ENCODE measurements around the gene AGMO. TPM values are rescaled to one million over a fixed set of nuclear protein-coding genes. Genes with fewer than 3 reads are reported as not detected.

Gene AGMO
- total RNA-seq, 1 experiment from 2014 or later, result not detected

GRCh38 chr7:15567036-15567435, 5.2 kb upstream of the AGMO start:
- Histone ChIP-seq H3K4me1 (ENCODE audit: control insufficient read depth, insufficient read depth, low read length) (no peaks in the 10 kb centered on the region), H3K4me3 (ENCODE audit: low read depth in 2 of 2, low read length in 2 of 2) (no peak overlapping the region), H3K27me3 (ENCODE audit: control insufficient read depth, insufficient read depth, low read length) (no peaks in the 10 kb centered on the region), H3K9me3 (ENCODE audit: control insufficient read depth, insufficient read depth, low read depth, low read length) (no peaks in the 10 kb centered on the region), H3K36me3 (ENCODE audit: control insufficient read depth, insufficient read depth, low read length) (no peaks in the 10 kb centered on the region), H3K27ac (ENCODE audit: low read length) (no peak overlapping the region)
- in situ Hi-C loops (cut with HindIII; ENCODE audit: low pct_unique_long_range_greater_than_20kb, low sequenced_read_pairs) (no loop called here), intact Hi-C loops (cut with micrococcal nuclease; ENCODE audit: unreplicated experiment) (no loop called here)
- POLR2A ChIA-PET, result interaction anchor here (0.6 kb wide), 1 partner anchor 217 kb away, joined by 6 read pairs; no protein-coding TSS in a partner anchor
- no peak for ATAC-seq
- no TSS peak for BruUV-seq (replicated peaks)
- TF ChIP-seq REST (IDR thresholded peaks at IDR 0.05; ENCODE audit: insufficient read depth in 1 of 2, low read depth in 2 of 2, low read length in 1 of 2), result no peak
- TF ChIP-seq SIN3A (IDR thresholded peaks at IDR 0.05; ENCODE audit: borderline replicate concordance, insufficient read depth, low read depth, low read length), result no peak
- no peak for TF ChIP-seq POLR2AphosphoS5 (IDR thresholded peaks at IDR 0.05; ENCODE audit: low read depth, low read length)
- TF ChIP-seq TCF7L2 (IDR thresholded peaks at IDR 0.05; ENCODE audit: low read depth, low read length), result no peak
- TF ChIP-seq, protein P1, sequence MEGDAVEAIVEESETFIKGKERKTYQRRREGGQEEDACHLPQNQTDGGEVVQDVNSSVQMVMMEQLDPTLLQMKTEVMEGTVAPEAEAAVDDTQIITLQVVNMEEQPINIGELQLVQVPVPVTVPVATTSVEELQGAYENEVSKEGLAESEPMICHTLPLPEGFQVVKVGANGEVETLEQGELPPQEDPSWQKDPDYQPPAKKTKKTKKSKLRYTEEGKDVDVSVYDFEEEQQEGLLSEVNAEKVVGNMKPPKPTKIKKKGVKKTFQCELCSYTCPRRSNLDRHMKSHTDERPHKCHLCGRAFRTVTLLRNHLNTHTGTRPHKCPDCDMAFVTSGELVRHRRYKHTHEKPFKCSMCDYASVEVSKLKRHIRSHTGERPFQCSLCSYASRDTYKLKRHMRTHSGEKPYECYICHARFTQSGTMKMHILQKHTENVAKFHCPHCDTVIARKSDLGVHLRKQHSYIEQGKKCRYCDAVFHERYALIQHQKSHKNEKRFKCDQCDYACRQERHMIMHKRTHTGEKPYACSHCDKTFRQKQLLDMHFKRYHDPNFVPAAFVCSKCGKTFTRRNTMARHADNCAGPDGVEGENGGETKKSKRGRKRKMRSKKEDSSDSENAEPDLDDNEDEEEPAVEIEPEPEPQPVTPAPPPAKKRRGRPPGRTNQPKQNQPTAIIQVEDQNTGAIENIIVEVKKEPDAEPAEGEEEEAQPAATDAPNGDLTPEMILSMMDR (IDR thresholded peaks at IDR 0.05), result no peak
- CTCF ChIA-PET, result no interaction called here
- DNase-seq (ENCODE audit: low read depth, low spot score), result no peak

DNA sequence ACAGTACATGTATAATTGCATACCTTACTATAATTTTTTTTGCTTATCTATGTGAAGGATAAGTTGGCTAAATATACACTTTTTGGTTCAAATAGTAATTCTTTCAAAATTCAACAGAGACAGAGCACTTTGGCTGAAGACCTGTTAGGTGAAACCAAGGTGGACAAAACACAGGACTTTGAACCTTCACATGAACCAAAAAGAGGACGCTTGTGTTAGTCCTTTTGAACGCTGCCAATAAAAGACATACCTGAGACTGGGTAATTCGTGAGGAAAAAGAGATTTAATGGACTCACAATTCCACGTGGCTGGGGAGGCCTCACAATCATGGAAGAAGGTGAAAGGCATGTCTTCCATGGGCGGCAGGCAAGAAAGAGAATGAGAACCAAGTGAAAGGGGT, 4.7 kb upstream of the AGMO start:
- DNase-seq (ENCODE audit: low read depth, low spot score) (no peak), ATAC-seq (no peak)
- in situ Hi-C loops (cut with HindIII; ENCODE audit: low pct_unique_long_range_greater_than_20kb, low sequenced_read_pairs), result no loop called here
- POLR2A ChIA-PET, result interaction anchor here (0.6 kb wide), 1 partner anchor 217 kb away, joined by 6 read pairs; no protein-coding TSS in a partner anchor
- TF ChIP-seq, protein P1 (IDR thresholded peaks at IDR 0.05), result no peak
- TF ChIP-seq TCF7L2 (IDR thresholded peaks at IDR 0.05; ENCODE audit: low read depth, low read length) (no peak), POLR2AphosphoS5 (IDR thresholded peaks at IDR 0.05; ENCODE audit: low read depth, low read length) (no peak), SIN3A (IDR thresholded peaks at IDR 0.05; ENCODE audit: borderline replicate concordance, insufficient read depth, low read depth, low read length) (no peak), REST (IDR thresholded peaks at IDR 0.05; ENCODE audit: insufficient read depth in 1 of 2, low read depth in 2 of 2, low read length in 1 of 2) (no peak)
- Histone ChIP-seq H3K9me3 (ENCODE audit: control insufficient read depth, insufficient read depth, low read depth, low read length) (no peaks in the 10 kb centered on the region), H3K4me3 (ENCODE audit: low read depth in 2 of 2, low read length in 2 of 2) (no peak overlapping the region), H3K27ac (ENCODE audit: low read length) (no peak overlapping the region), H3K27me3 (ENCODE audit: control insufficient read depth, insufficient read depth, low read length) (no peaks in the 10 kb centered on the region), H3K4me1 (ENCODE audit: control insufficient read depth, insufficient read depth, low read length) (no peaks in the 10 kb centered on the region), H3K36me3 (ENCODE audit: control insufficient read depth, insufficient read depth, low read length) (no peaks in the 10 kb centered on the region)
- intact Hi-C loops (cut with micrococcal nuclease; ENCODE audit: unreplicated experiment), result no loop called here
- CTCF ChIA-PET, result no interaction called here
- no TSS peak for BruUV-seq (replicated peaks)

Data from Panc1 (cell line).